HepG2 (cell line): ENCODE measurements around the gene SFT2D1. TPM values are rescaled to one million over a fixed set of nuclear protein-coding genes. Genes with fewer than 3 reads are reported as not detected.

Experiments
- ATF7 ChIP-seq, 2 experiments: fragments of 450-650 bp in 1 of 2; sonication (generic) in 1 of 2; formaldehyde crosslinking in 1 of 2; IDR thresholded peaks; 2 replicates each; pipeline versions ENCODE4 v1.4.0 to v1.6.1; 2016 to 2020; ENCODE audit warnings: antibody characterized with exemption in 1 of 2, mild to moderate bottlenecking in 1 of 2, missing genetic modification reagents in 1 of 2
- DMTF1 ChIP-seq: sonication (generic); formaldehyde crosslinking; IDR thresholded peaks from 2 replicates; pipeline ENCODE4 v1.4.0; 2020; ENCODE audit warnings: mild to moderate bottlenecking, missing genetic modification reagents
- EHMT2 ChIP-seq: fragments of 200-600 bp; sonication (generic); IDR thresholded peaks from 2 replicates; pipeline ENCODE4 v1.7.0; 2017; ENCODE audit warnings: antibody characterized with exemption, low read depth, low read length, borderline replicate concordance
- ESRRA ChIP-seq: sonication (generic); formaldehyde crosslinking; IDR thresholded peaks from 2 replicates; pipeline ENCODE4 v1.5.1; 2020; ENCODE audit warnings: mild to moderate bottlenecking, low read depth, missing genetic modification reagents
- HNF1A ChIP-seq, 2 experiments: sonication (generic) in 1 of 2; formaldehyde crosslinking in 1 of 2; IDR thresholded peaks; 2 replicates each; pipeline versions ENCODE4 v1.4.0 to v1.6.1; 2016 to 2020; ENCODE audit warnings: borderline replicate concordance in 1 of 2, low read depth in 1 of 2, mild to moderate bottlenecking in 1 of 2, missing genetic modification reagents in 1 of 2
- MYC ChIP-seq: sonication (generic); formaldehyde crosslinking; IDR thresholded peaks from 2 replicates; pipeline ENCODE4 v1.9.0; 2021; ENCODE audit warnings: missing genetic modification reagents, borderline replicate concordance
- ZC3H4 ChIP-seq: sonication (generic); formaldehyde crosslinking; IDR thresholded peaks from 2 replicates; pipeline ENCODE4 v1.4.0; 2020; ENCODE audit warnings: missing genetic modification reagents, borderline replicate concordance
- ZFP82 ChIP-seq: sonication (generic); formaldehyde crosslinking; IDR thresholded peaks from 2 replicates; pipeline ENCODE4 v1.5.1; 2020; ENCODE audit warnings: mild to moderate bottlenecking, missing genetic modification reagents, borderline replicate concordance
- polyA plus RNA-seq, 8 experiments: library from polyadenylated mRNA; depleted of rRNA in 3 of 8; stranded (reverse) in 7 of 8; unstranded in 1 of 8; fragments of >200 nt; fragmentation: Illumina TruSeq in 4 of 8; extraction: Trizol in 4 of 8; gene quantifications; 2 replicates each; pipeline versions ENCODE4 v1.2.1 to v1.2.3, GENCODE V29; 2011 to 2016; ENCODE audit warnings: low read depth in 4 of 8, missing spikeins in 1 of 8, mixed read lengths in 1 of 8; ENCODE audit not compliant: insufficient read depth in 1 of 8
- total RNA-seq, 5 experiments: library from RNA; depleted of rRNA; stranded (reverse); fragments of >200 nt; fragmentation: Illumina TruSeq; extraction: Trizol; gene quantifications; 2 replicates each; pipeline ENCODE4 v1.2.3, GENCODE V29; 2016; ENCODE audit warnings: low read depth in 1 of 5
- TF ChIP-seq, protein P1 (sequence below): sonication (generic); formaldehyde crosslinking; IDR thresholded peaks from 2 replicates; pipeline ENCODE4 v1.5.0; 2020; ENCODE audit warnings: missing genetic modification reagents, mild to moderate bottlenecking, borderline replicate concordance
- TF ChIP-seq, protein P2 (sequence below): IDR thresholded peaks from 2 replicates; pipeline ENCODE4 v1.6.1; 2016
- TF ChIP-seq, protein P3 (sequence below): IDR thresholded peaks from 2 replicates; pipeline ENCODE4 v1.6.1; 2018; ENCODE audit warnings: missing genetic modification reagents, mild to moderate bottlenecking, missing compliant biosample characterization
- TF ChIP-seq, protein P4 (sequence below): sonication (generic); formaldehyde crosslinking; IDR thresholded peaks from 2 replicates; pipeline ENCODE4 v1.9.0; 2021; ENCODE audit warnings: missing genetic modification reagents, borderline replicate concordance

The SFT2D1 gene
- total and polyA plus RNA-seq, 2 of the 13 experiments (the other 11 are each of a cell fraction or from before 2014, with no cell fraction given), result 115 to 147 TPM

- TF ChIP-seq, protein P1, sequence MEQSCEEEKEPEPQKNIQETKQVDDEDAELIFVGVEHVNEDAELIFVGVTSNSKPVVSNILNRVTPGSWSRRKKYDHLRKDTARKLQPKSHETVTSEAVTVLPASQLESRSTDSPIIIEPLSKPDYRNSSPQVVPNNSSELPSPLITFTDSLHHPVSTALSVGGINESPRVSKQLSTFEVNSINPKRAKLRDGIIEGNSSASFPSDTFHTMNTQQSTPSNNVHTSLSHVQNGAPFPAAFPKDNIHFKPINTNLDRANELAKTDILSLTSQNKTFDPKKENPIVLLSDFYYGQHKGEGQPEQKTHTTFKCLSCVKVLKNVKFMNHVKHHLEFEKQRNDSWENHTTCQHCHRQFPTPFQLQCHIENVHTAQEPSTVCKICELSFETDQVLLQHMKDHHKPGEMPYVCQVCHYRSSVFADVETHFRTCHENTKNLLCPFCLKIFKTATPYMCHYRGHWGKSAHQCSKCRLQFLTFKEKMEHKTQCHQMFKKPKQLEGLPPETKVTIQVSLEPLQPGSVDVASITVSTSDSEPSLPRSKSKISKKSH (CRISPR knock-in tag), result peak; percentile 91
- peak; percentile 91 for TF ChIP-seq MYC (CRISPR knock-in tag)
- TF ChIP-seq, protein P2, sequence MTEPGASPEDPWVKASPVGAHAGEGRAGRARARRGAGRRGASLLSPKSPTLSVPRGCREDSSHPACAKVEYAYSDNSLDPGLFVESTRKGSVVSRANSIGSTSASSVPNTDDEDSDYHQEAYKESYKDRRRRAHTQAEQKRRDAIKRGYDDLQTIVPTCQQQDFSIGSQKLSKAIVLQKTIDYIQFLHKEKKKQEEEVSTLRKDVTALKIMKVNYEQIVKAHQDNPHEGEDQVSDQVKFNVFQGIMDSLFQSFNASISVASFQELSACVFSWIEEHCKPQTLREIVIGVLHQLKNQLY (CRISPR knock-in tag), result no peak
- no peak for TF ChIP-seq EHMT2
- TF ChIP-seq, protein P3, sequence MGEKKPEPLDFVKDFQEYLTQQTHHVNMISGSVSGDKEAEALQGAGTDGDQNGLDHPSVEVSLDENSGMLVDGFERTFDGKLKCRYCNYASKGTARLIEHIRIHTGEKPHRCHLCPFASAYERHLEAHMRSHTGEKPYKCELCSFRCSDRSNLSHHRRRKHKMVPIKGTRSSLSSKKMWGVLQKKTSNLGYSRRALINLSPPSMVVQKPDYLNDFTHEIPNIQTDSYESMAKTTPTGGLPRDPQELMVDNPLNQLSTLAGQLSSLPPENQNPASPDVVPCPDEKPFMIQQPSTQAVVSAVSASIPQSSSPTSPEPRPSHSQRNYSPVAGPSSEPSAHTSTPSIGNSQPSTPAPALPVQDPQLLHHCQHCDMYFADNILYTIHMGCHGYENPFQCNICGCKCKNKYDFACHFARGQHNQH, result peak; percentile 81; the same call in 1 of the 2 replicates
- no peak for TF ChIP-seq HNF1A (IDR thresholded peaks at IDR 0.05; ENCODE audit: low read depth)
- TF ChIP-seq HNF1A (CRISPR knock-in tag; IDR thresholded peaks at IDR 0.05; ENCODE audit: borderline replicate concordance), result no peak; the same call in 1 of the 2 replicates
- TF ChIP-seq ZFP82 (CRISPR knock-in tag), result 0 out of 2 replicates have a peak, but pooled peaks have one; percentile 90
- TF ChIP-seq ESRRA (CRISPR knock-in tag), result peak; percentile 73; the same call in 1 of the 2 replicates
- TF ChIP-seq ATF7 (IDR thresholded peaks at IDR 0.05), result no peak
- TF ChIP-seq ATF7 (CRISPR knock-in tag; IDR thresholded peaks at IDR 0.05), result no peak; the same call in none of the 2 replicates
- peak; percentile 82; the same call in 1 of the 2 replicates for TF ChIP-seq ZC3H4 (CRISPR knock-in tag)
- TF ChIP-seq, protein P4, sequence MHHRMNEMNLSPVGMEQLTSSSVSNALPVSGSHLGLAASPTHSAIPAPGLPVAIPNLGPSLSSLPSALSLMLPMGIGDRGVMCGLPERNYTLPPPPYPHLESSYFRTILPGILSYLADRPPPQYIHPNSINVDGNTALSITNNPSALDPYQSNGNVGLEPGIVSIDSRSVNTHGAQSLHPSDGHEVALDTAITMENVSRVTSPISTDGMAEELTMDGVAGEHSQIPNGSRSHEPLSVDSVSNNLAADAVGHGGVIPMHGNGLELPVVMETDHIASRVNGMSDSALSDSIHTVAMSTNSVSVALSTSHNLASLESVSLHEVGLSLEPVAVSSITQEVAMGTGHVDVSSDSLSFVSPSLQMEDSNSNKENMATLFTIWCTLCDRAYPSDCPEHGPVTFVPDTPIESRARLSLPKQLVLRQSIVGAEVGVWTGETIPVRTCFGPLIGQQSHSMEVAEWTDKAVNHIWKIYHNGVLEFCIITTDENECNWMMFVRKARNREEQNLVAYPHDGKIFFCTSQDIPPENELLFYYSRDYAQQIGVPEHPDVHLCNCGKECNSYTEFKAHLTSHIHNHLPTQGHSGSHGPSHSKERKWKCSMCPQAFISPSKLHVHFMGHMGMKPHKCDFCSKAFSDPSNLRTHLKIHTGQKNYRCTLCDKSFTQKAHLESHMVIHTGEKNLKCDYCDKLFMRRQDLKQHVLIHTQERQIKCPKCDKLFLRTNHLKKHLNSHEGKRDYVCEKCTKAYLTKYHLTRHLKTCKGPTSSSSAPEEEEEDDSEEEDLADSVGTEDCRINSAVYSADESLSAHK, result 0 out of 2 replicates have a peak, but pooled peaks have one; percentile 27
- TF ChIP-seq DMTF1 (CRISPR knock-in tag), result no peak
Measured at GRCh38 chr6:166342349-166343149, at the start of gene SFT2D1 (continued).
